ENCODE results near the gene KRABD2.

GRCh38 chr17:8357910-8358309, 18.6 kb downstream of the KRABD2 start:
- TF ChIP-seq CTCF (IDR thresholded peaks at IDR 0.05): no peak
- no peak for TF ChIP-seq REST (IDR thresholded peaks at IDR 0.05; ENCODE audit: insufficient read depth in 1 of 2, low read depth in 2 of 2, low read length in 1 of 2)
- TF ChIP-seq POLR2AphosphoS5 (IDR thresholded peaks at IDR 0.05; ENCODE audit: low read depth, low read length): no peak
- no peak for TF ChIP-seq TCF7L2 (IDR thresholded peaks at IDR 0.05; ENCODE audit: low read depth, low read length)
- no peak for TF ChIP-seq SIN3A (IDR thresholded peaks at IDR 0.05; ENCODE audit: borderline replicate concordance, insufficient read depth, low read depth, low read length)
